Thymus (tissue), 11 donors: Measurements from ENCODE around the gene SAMD13. TPM values are rescaled to one million over a fixed set of nuclear protein-coding genes. Genes with fewer than 3 reads are reported as not detected.

ENCODE experiments used
- DNase-seq, 9 donors: peaks; one replicate each; pipeline ENCODE4 v3.0.0-alpha.2; 2013; ENCODE audit warnings: low spot score in 9 of 9, low read depth in 6 of 9, missing footprints in 1 of 9
- H3K27ac ChIP-seq, 2 donors: one replicate each; pipeline ENCODE4 v1.5.1; 2013; ENCODE audit warnings: control low read depth in 1 of 2, low read depth in 1 of 2, low read length in 1 of 2, mild to moderate bottlenecking in 1 of 2, moderate library complexity in 1 of 2
- H3K27me3 ChIP-seq, 2 donors: one replicate each; pipeline ENCODE4 v1.5.1; 2013; ENCODE audit warnings: low read length in 1 of 2; ENCODE audit not compliant: control insufficient read depth in 2 of 2, insufficient read depth in 1 of 2
- H3K36me3 ChIP-seq, 2 donors: one replicate each; pipeline ENCODE4 v1.5.1; 2013; ENCODE audit warnings: low read length in 1 of 2, mild to moderate bottlenecking in 1 of 2, moderate library complexity in 1 of 2; ENCODE audit not compliant: control insufficient read depth in 2 of 2, insufficient read depth in 2 of 2
- H3K4me1 ChIP-seq, 2 donors: one replicate each; pipeline ENCODE4 v1.5.1; 2013; ENCODE audit warnings: low read length in 2 of 2; ENCODE audit not compliant: control insufficient read depth in 2 of 2, insufficient read depth in 2 of 2
- H3K4me3 ChIP-seq, 2 donors: one replicate each; pipeline ENCODE4 v1.5.1; 2013; ENCODE audit warnings: low read length in 2 of 2, control low read depth in 1 of 2, mild to moderate bottlenecking in 1 of 2
- H3K9me3 ChIP-seq, 2 donors: one replicate each; pipeline ENCODE4 v1.5.1; 2013; ENCODE audit warnings: low read length in 1 of 2, mild to moderate bottlenecking in 1 of 2; ENCODE audit not compliant: control insufficient read depth in 2 of 2, insufficient read depth in 1 of 2
- WGBS: extraction: QIAGEN DNeasy Blood & Tissue Kit; methylation state at CpG from one replicate; pipeline ENCODE4 v1.1.7; 2013; 5-methylcytosine and 5-hydroxymethylcytosine counted together
- polyA plus RNA-seq: library from polyadenylated mRNA; stranded (reverse); fragments of 200-250 nt; gene quantifications from one replicate; pipeline ENCODE4 v1.2.3, GENCODE V29; 2013
- total RNA-seq: library from RNA; stranded (reverse); fragments of 120-200 nt; gene quantifications from one replicate; pipeline ENCODE4 v1.2.4, GENCODE V29; 2013
- donor health status: healthy.

The SAMD13 gene
- total and polyA plus RNA-seq, 2 donors, result 2.6 to 3.7 TPM

- no peak for DNase-seq
- 96% methylated on average over 3 of the region's 3 CpGs for WGBS
These were observed 80.6 kb downstream of the SAMD13 start for GRCh38 chr1:84382127-84382526.

GRCh38 chr1:84385347-84385746 lies 83.8 kb downstream of the SAMD13 start:
- H3K9me3 ChIP-seq, result no peaks in the 10 kb centered on the region
- 97% methylated on average over 1 of the region's 1 CpG for WGBS

More at GRCh38 chr1:84382127-84382526, 80.6 kb downstream of the SAMD13 start:
- no peak overlapping the region for H3K4me3 ChIP-seq
- H3K27ac ChIP-seq, result no peak overlapping the region
- no peaks in the 10 kb centered on the region for H3K4me1 ChIP-seq
- no peaks in the 10 kb centered on the region for H3K36me3 ChIP-seq
- H3K9me3 ChIP-seq, result no peaks in the 10 kb centered on the region
- no peaks in the 10 kb centered on the region for H3K27me3 ChIP-seq

GRCh38 chr1:84386716-84387479 lies 85.4 kb downstream of the SAMD13 start:
- Histone ChIP-seq H3K27me3 (no peaks in the 10 kb centered on the region), H3K4me1 (no peaks in the 10 kb centered on the region), H3K27ac (no peak overlapping the region), H3K4me3 (no peak overlapping the region), H3K36me3 (no peaks in the 10 kb centered on the region), H3K9me3 (no peaks in the 10 kb centered on the region)
- 97% methylated on average over 5 of the region's 5 CpGs for WGBS
- DNase-seq, result no peak

More at GRCh38 chr1:84385347-84385746, 83.8 kb downstream of the SAMD13 start:
- Histone ChIP-seq H3K27ac (no peak overlapping the region), H3K4me1 (no peaks in the 10 kb centered on the region), H3K27me3 (no peaks in the 10 kb centered on the region), H3K36me3 (no peaks in the 10 kb centered on the region), H3K4me3 (no peak overlapping the region)
- DNase-seq, result no peak

- Histone ChIP-seq H3K36me3 (no peaks in the 10 kb centered on the region), H3K9me3 (no peaks in the 10 kb centered on the region), H3K27ac (no peak overlapping the region), H3K4me3 (no peak overlapping the region), H3K27me3 (no peaks in the 10 kb centered on the region), H3K4me1 (no peaks in the 10 kb centered on the region)
- WGBS, result 80% methylated on average over 8 of the region's 8 CpGs
- no peak for DNase-seq
These were observed 86.1 kb downstream of the SAMD13 start for GRCh38 chr1:84387480-84388163.

GRCh38 chr1:84390226-84390625 lies 88.7 kb downstream of the SAMD13 start:
- Histone ChIP-seq H3K27me3 (no peaks in the 10 kb centered on the region), H3K4me1 (no peaks in the 10 kb centered on the region), H3K4me3 (no peak overlapping the region), H3K36me3 (no peaks in the 10 kb centered on the region), H3K9me3 (no peaks in the 10 kb centered on the region), H3K27ac (no peak overlapping the region)
- no peak for DNase-seq

GRCh38 chr1:84398175-84399155 lies 97.0 kb downstream of the SAMD13 start, which contains the start of gene DNASE2B:
Gene DNASE2B (plus strand): TSS chr1:84398484. CDS start chr1:84398565, 81 bp downstream.
- Histone ChIP-seq H3K4me1 (no peaks in the 10 kb centered on the region), H3K9me3 (no peaks in the 10 kb centered on the region), H3K4me3 (no peak within 1 kb of the TSS), H3K36me3 (no peaks in the 10 kb centered on the region), H3K27ac (no peak within 1 kb of the TSS), H3K27me3 (no peaks in the 10 kb centered on the region)
- 95% methylated on average over 11 of the region's 11 CpGs for whole genome bisulfite sequencing
- DNase-seq, result no peak

Other genes starting within 250 kb of the SAMD13 start
- 95.0 TPM for gene PRKACB, start 157.4 kb upstream of the SAMD13 start, total RNA-seq
- 52.1 TPM for gene PRKACB, start 157.4 kb upstream of the SAMD13 start, polyA plus RNA-seq
- not detected for gene DNASE2B, start 96.8 kb downstream of the SAMD13 start, total RNA-seq
- 0.21 TPM for gene DNASE2B, start 96.8 kb downstream of the SAMD13 start, polyA plus RNA-seq
- gene RPF1, start 177.6 kb downstream of the SAMD13 start, total RNA-seq, result 64.7 TPM
- gene RPF1, start 177.6 kb downstream of the SAMD13 start, polyA plus RNA-seq, result 54.4 TPM
- 5.1 TPM for gene SPATA1, start 204.7 kb downstream of the SAMD13 start, total RNA-seq
- 3.7 TPM for gene SPATA1, start 204.7 kb downstream of the SAMD13 start, polyA plus RNA-seq
- 42.4 TPM for gene GNG5, start 204.9 kb downstream of the SAMD13 start, total RNA-seq
- gene GNG5, start 204.9 kb downstream of the SAMD13 start, polyA plus RNA-seq, result 181 TPM